SHP77 treated with DMSO at 0.1 percent for 48 hours (cell line): ENCODE measurements around the gene ARHGAP27.
"Not testable (repeated sequence)": the region's sequence is repeated elsewhere in the genome, so short reads cannot be mapped to it uniquely, and the experiment has no call there.

Source experiments
- DNase-seq: peaks from one replicate; lab custom pipeline; 2025; lab: John Stamatoyannopoulos, UW

ARHGAP27 gene

GRCh38 chr17:45446872-45447625 lies 14.4 kb upstream of the ARHGAP27 start:
- DNase-seq = not testable (repeated sequence)

GRCh38 chr17:45445901-45446743 lies 13.5 kb upstream of the ARHGAP27 start:
- not testable (repeated sequence) for DNase-seq

GRCh38 chr17:45444856-45445820 lies 12.5 kb upstream of the ARHGAP27 start:
- not testable (repeated sequence) for DNase-seq

GRCh38 chr17:45444301-45444700 lies 11.6 kb upstream of the ARHGAP27 start:
- not testable (repeated sequence) for DNase-seq

- not testable (repeated sequence) for DNase-seq
These were observed 10.9 kb upstream of the ARHGAP27 start for GRCh38 chr17:45443371-45444260.

GRCh38 chr17:45441526-45442310 lies 9.0 kb upstream of the ARHGAP27 start:
- no peak for DNase-seq

GRCh38 chr17:45440839-45441515 lies 8.3 kb upstream of the ARHGAP27 start:
- DNase-seq = not testable (repeated sequence)

GRCh38 chr17:45440161-45440778 lies 7.6 kb upstream of the ARHGAP27 start:
- DNase-seq = no peak

GRCh38 chr17:45438931-45439610 lies 6.4 kb upstream of the ARHGAP27 start:
- DNase-seq = no peak

- no peak for DNase-seq
These were observed 5.0 kb upstream of the ARHGAP27 start for GRCh38 chr17:45437465-45438283.

- DNase-seq = no peak
These were observed 4.2 kb upstream of the ARHGAP27 start for GRCh38 chr17:45436625-45437464.

- DNase-seq = no peak
These were observed 3.5 kb upstream of the ARHGAP27 start for GRCh38 chr17:45436161-45436560.

GRCh38 chr17:45435481-45435880 lies 2.8 kb upstream of the ARHGAP27 start:
- no peak for DNase-seq

- DNase-seq = no peak
These were observed 477 bp upstream of the ARHGAP27 start for GRCh38 chr17:45433159-45433535.

- peak; percentile 22 for DNase-seq
These were observed 902 bp downstream of the ARHGAP27 start for GRCh38 chr17:45431531-45432404.
